A549 (cell line): Measurements from ENCODE around the gene NTHL1. TPM values are rescaled to one million over a fixed set of nuclear protein-coding genes. Genes with fewer than 3 reads are reported as not detected.

ENCODE experiments used
- ATAC-seq, 2 experiments: fragments of 200-7000 bp in 1 of 2; fragments of >200 bp in 1 of 2; cut with Nextera tagmentation in 1 of 2; cut with Tn5 transposase in 1 of 2; 3 replicates each; pipeline versions ENCODE4 v1.8.0 to v1.9.1; 2018 to 2020; ENCODE audit warnings: mild to moderate bottlenecking in 1 of 2, moderate library complexity in 1 of 2
- CTCF ChIA-PET: fragments of 300-600 bp; sonication (Branson Sonifier 250); formaldehyde crosslinking; extraction: SDS; loops from one replicate; lab custom pipeline; 2021; ENCODE audit warnings: antibody characterized with exemption, inconsistent platforms; lab: Yijun Ruan, JAX
- POLR2A ChIA-PET: fragments of 350-600 bp; formaldehyde crosslinking; extraction: SDS; loops from one replicate; lab custom pipeline; 2021; ENCODE audit warnings: antibody characterized with exemption, inconsistent platforms; lab: Yijun Ruan, JAX
- DNase-seq, 2 experiments: peaks; one replicate each; pipeline versions ENCODE4 v3.0.0 to v3.0.0-alpha.2; 2011 to 2016; ENCODE audit warnings: low read depth in 1 of 2, low spot score in 1 of 2
- FAIRE-seq: peaks from 2 replicates; lab custom pipeline; 2011; peaks lifted over from hg19 to GRCh38; lab: Jason Lieb, UNC
- H3K27ac ChIP-seq, 2 experiments: fragments of >200 bp; sonication (Bioruptor Twin); formaldehyde crosslinking; 3 replicates each; pipeline ENCODE4 v1.5.1; 2016 to 2017
- H3K4me1 ChIP-seq: fragments of >200 bp; sonication (Bioruptor Twin); formaldehyde crosslinking; 3 replicates; pipeline ENCODE4 v1.6.1; 2016
- H3K4me2 ChIP-seq: fragments of >200 bp; sonication (Bioruptor Twin); formaldehyde crosslinking; 3 replicates; pipeline ENCODE4 v1.6.1; 2016
- H3K4me3 ChIP-seq: fragments of >200 bp; sonication (Bioruptor Twin); formaldehyde crosslinking; 3 replicates; pipeline ENCODE4 v1.5.1; 2016
- H3K9me3 ChIP-seq: fragments of >200 bp; sonication (Bioruptor Twin); formaldehyde crosslinking; 3 replicates; pipeline ENCODE4 v1.6.1; 2016
- ATOH8 ChIP-seq: fragments of 250-450 bp; sonication (Bioruptor Pico); IDR thresholded peaks from 2 replicates; pipeline ENCODE4 v1.5.0; 2020; ENCODE audit warnings: low read depth, mild to moderate bottlenecking, moderate library complexity
- CEBPB ChIP-seq, 2 experiments: fragments of >200 bp in 1 of 2; sonication (Bioruptor Twin) in 1 of 2; formaldehyde crosslinking in 1 of 2; IDR thresholded peaks; 2 replicates each; pipeline ENCODE4 v1.6.1; 2012 to 2016
- ESRRA ChIP-seq: fragments of 150-350 bp; IDR thresholded peaks from 2 replicates; pipeline ENCODE4 v1.6.1; 2014; ENCODE audit warnings: mild to moderate bottlenecking, low read length, borderline replicate concordance
- FOSB ChIP-seq: fragments of 250-450 bp; sonication (Bioruptor Pico); IDR thresholded peaks from 2 replicates; pipeline ENCODE4 v1.5.0; 2020; ENCODE audit warnings: mild to moderate bottlenecking, moderate library complexity
- FOXS1 ChIP-seq: fragments of 250-450 bp; sonication (Bioruptor Pico); IDR thresholded peaks from 2 replicates; pipeline ENCODE4 v1.5.0; 2020; ENCODE audit warnings: mild to moderate bottlenecking, moderate library complexity
- HDAC2 ChIP-seq: fragments of 200-600 bp; sonication (generic); IDR thresholded peaks from 2 replicates; pipeline ENCODE4 v1.6.1; 2016
- HES2 ChIP-seq: fragments of >200 bp; sonication (Bioruptor Twin); formaldehyde crosslinking; IDR thresholded peaks from 2 replicates; pipeline ENCODE4 v1.6.1; 2016
- HMGXB4 ChIP-seq: fragments of 250-450 bp; sonication (Bioruptor Pico); IDR thresholded peaks from 2 replicates; pipeline ENCODE4 v1.5.0; 2021; ENCODE audit warnings: mild to moderate bottlenecking, moderate library complexity, borderline replicate concordance
- HOXB13 ChIP-seq: fragments of 250-450 bp; sonication (Bioruptor Pico); IDR thresholded peaks from 2 replicates; pipeline ENCODE4 v1.5.0; 2020; ENCODE audit warnings: low read depth, mild to moderate bottlenecking, moderate library complexity
- JUNB ChIP-seq: fragments of >200 bp; sonication (Bioruptor Twin); formaldehyde crosslinking; IDR thresholded peaks from 2 replicates; pipeline ENCODE4 v1.6.1; 2016
- MAFK ChIP-seq: fragments of 450-650 bp; IDR thresholded peaks from 2 replicates; pipeline ENCODE4 v1.6.1; 2014; ENCODE audit not compliant: partially characterized antibody
- MYC ChIP-seq: IDR thresholded peaks from 2 replicates; pipeline ENCODE4 v1.6.1; 2012; ENCODE audit warnings: mild to moderate bottlenecking, inconsistent platforms, low read length, improper control_type of control experiment, borderline replicate concordance
- NFE2L2 ChIP-seq: fragments of 150-350 bp; conservative IDR thresholded peaks from 2 replicates; pipeline ENCODE4 v1.6.1; 2014; ENCODE audit warnings: low read length
- PBX3 ChIP-seq: IDR thresholded peaks from 2 replicates; pipeline ENCODE4 v1.6.1; 2012
- POLR2A ChIP-seq: IDR thresholded peaks from 2 replicates; pipeline ENCODE4 v1.6.1; 2012; ENCODE audit warnings: mild to moderate bottlenecking, low read length
- POLR2AphosphoS2 ChIP-seq: conservative IDR thresholded peaks from 2 replicates; pipeline ENCODE4 v1.6.1; 2012; ENCODE audit warnings: low read length, improper control_type of control experiment, inconsistent platforms
- RAD21 ChIP-seq, 2 experiments: fragments of >200 bp in 1 of 2; sonication (Bioruptor Twin) in 1 of 2; formaldehyde crosslinking in 1 of 2; IDR thresholded peaks in 1 of 2; conservative IDR thresholded peaks in 1 of 2; 2 replicates in 1 of 2; 3 replicates in 1 of 2; pipeline ENCODE4 v1.6.1; 2012 to 2018; ENCODE audit warnings: inconsistent platforms in 1 of 2
- RCOR1 ChIP-seq: fragments of 150-350 bp; IDR thresholded peaks from 2 replicates; pipeline ENCODE4 v1.6.1; 2014; ENCODE audit warnings: antibody characterized with exemption, low read length, low read depth
- RFX5 ChIP-seq: fragments of 450-650 bp; IDR thresholded peaks from 2 replicates; pipeline ENCODE4 v1.7.1; 2014; ENCODE audit warnings: antibody characterized with exemption, mild to moderate bottlenecking, moderate library complexity
- SMC3 ChIP-seq: fragments of >200 bp; sonication (Bioruptor Twin); formaldehyde crosslinking; IDR thresholded peaks from 3 replicates; pipeline ENCODE4 v1.6.1; 2018; ENCODE audit warnings: inconsistent platforms
- SREBF2 ChIP-seq: fragments of 450-650 bp; IDR thresholded peaks from 2 replicates; pipeline ENCODE4 v1.6.1; 2014; ENCODE audit warnings: mild to moderate bottlenecking, moderate library complexity
- USF2 ChIP-seq: fragments of 450-650 bp; IDR thresholded peaks from 2 replicates; pipeline ENCODE4 v1.6.1; 2014; ENCODE audit warnings: antibody characterized with exemption
- ZC3H11A ChIP-seq: fragments of 450-650 bp; IDR thresholded peaks from 2 replicates; pipeline ENCODE4 v1.6.1; 2014; ENCODE audit warnings: antibody characterized with exemption, mild to moderate bottlenecking
- WGBS: methylation state at CpG from one replicate; pipeline ENCODE4 v1.1.6; 2017; ENCODE audit errors: missing lambda C conversion rate; 5-methylcytosine and 5-hydroxymethylcytosine counted together
- polyA plus RNA-seq, 4 experiments: library from polyadenylated mRNA; depleted of rRNA in 3 of 4; stranded (reverse); fragments of >200 nt; fragmentation: RNase III in 1 of 4; extraction: RNeasy Plus Mini Kit Qiagen cat#74134 plus additional on column Dnase treatment in 1 of 4; gene quantifications; 2 replicates in 3 of 4; 3 replicates in 1 of 4; pipeline ENCODE4 v1.2.3, GENCODE V29; 2011 to 2017

The NTHL1 gene
- polyA plus RNA-seq, 2 of the 4 experiments (the other 2 are of a cell fraction) = 28.8 to 42.3 TPM

GRCh38 chr16:2064368-2064945, 16.8 kb upstream of the NTHL1 start:
- no peak for DNase-seq
- TF ChIP-seq ESRRA (no peak), FOXS1 (CRISPR knock-in tag) (no peak), USF2 (no peak), POLR2AphosphoS2 (no peak), SMC3 (no peak), POLR2A (no peak), SREBF2 (no peak), NFE2L2 (no peak), RAD21 (conservative IDR thresholded peaks at IDR 0.05 in 1 of 2, IDR thresholded peaks at IDR 0.05 in 1 of 2) (no peak), PBX3 (no peak), MAFK (no peak), HMGXB4 (no peak)
- POLR2A ChIA-PET = interaction anchor here (0.6 kb wide), 1 partner anchor 76 kb away, joined by 3 read pairs; no protein-coding TSS in a partner anchor
- no peak overlapping the region for H3K27ac ChIP-seq
- no peak overlapping the region for H3K4me3 ChIP-seq
- FAIRE-seq = no peak
- no peaks in the 10 kb centered on the region for H3K9me3 ChIP-seq
- ATAC-seq = no peak
- CTCF ChIA-PET = interaction anchor here (1.0 to 2.3 kb wide), 5 partner anchors 9 to 76 kb away, joined by 3 to 8 read pairs (median 3); no protein-coding TSS in a partner anchor
- no peak overlapping the region for H3K4me2 ChIP-seq
- 91% methylated on average over 7 of the region's 16 CpGs for WGBS
- H3K4me1 ChIP-seq = no peaks in the 10 kb centered on the region

GRCh38 chr16:2063861-2064260, 16.2 kb upstream of the NTHL1 start:
- DNase-seq (no peak), FAIRE-seq (no peak), ATAC-seq (no peak)
- no peak overlapping the region for H3K4me2 ChIP-seq
- WGBS = 95% methylated on average over 20 of the region's 25 CpGs
- H3K27ac ChIP-seq = no peak overlapping the region
- H3K4me1 ChIP-seq = no peaks in the 10 kb centered on the region
- TF ChIP-seq CEBPB (IDR thresholded peaks at IDR 0.05) = no peak
- TF ChIP-seq HOXB13 (CRISPR knock-in tag) = no peak
- no peaks in the 10 kb centered on the region for H3K9me3 ChIP-seq
- POLR2A ChIA-PET = interaction anchor here (0.6 kb wide), 1 partner anchor 77 kb away, joined by 3 read pairs; no protein-coding TSS in a partner anchor
- no peak overlapping the region for H3K4me3 ChIP-seq
- CTCF ChIA-PET = interaction anchor here (1.0 to 2.3 kb wide), 5 partner anchors 8 to 77 kb away, joined by 3 to 8 read pairs (median 3); no protein-coding TSS in a partner anchor

GRCh38 chr16:2062801-2063200, 15.2 kb upstream of the NTHL1 start:
- Histone ChIP-seq H3K4me3 (no peak overlapping the region), H3K4me1 (no peaks in the 10 kb centered on the region), H3K4me2 (no peak overlapping the region), H3K9me3 (no peaks in the 10 kb centered on the region), H3K27ac (no peak overlapping the region)
- POLR2A ChIA-PET = no interaction called here
- no peak for DNase-seq
- TF ChIP-seq HES2 = no peak
- no peak for TF ChIP-seq POLR2A
- no peak for TF ChIP-seq USF2
- TF ChIP-seq RCOR1 = no peak
- no peak for TF ChIP-seq ZC3H11A
- TF ChIP-seq RFX5 = no peak
- no peak for TF ChIP-seq HDAC2
- no peak for TF ChIP-seq JUNB
- no peak for TF ChIP-seq ATOH8 (CRISPR knock-in tag)
- no peak for TF ChIP-seq MYC
- TF ChIP-seq SMC3 = no peak
- no peak for TF ChIP-seq HMGXB4
- TF ChIP-seq FOSB = no peak
- WGBS = 94% methylated on average over 16 of the region's 28 CpGs
- no peak for FAIRE-seq
- CTCF ChIA-PET = interaction anchor here (0.9 to 3.7 kb wide), 6 partner anchors 7 to 78 kb away, joined by 4 to 14 read pairs (median 7); partner anchors contain the start of gene NHERF2
- no peak; a peak in 1 of 6 replicates for ATAC-seq
